GM13977 (cell line): ENCODE measurements around the gene C10orf90.

Source experiments
- DNase-seq: peaks from one replicate; pipeline ENCODE4 v3.0.0; 2012; ENCODE audit warnings: low spot score
- CTCF ChIP-seq: IDR thresholded peaks from 2 replicates; pipeline ENCODE4 v1.5.1; 2012; ENCODE audit warnings: mild to moderate bottlenecking, control low read depth; ENCODE audit not compliant: insufficient read depth; ENCODE audit errors: extremely low read depth, missing control alignments
- in situ Hi-C: fragments of 300-500 bp; cut with MboI; formaldehyde crosslinking; loops from one replicate; pipeline ENCODE4 v1.12.0; 2022; ENCODE audit warnings: low sequenced_read_pairs, low pct_unique_long_range_greater_than_20kb, mixed read lengths, inconsistent platforms; ENCODE audit not compliant: unreplicated experiment

Gene C10orf90

GRCh38 chr10:126687121-126687606 is 16.7 kb upstream of the C10orf90 start:
- in situ Hi-C loops = no loop called here
- TF ChIP-seq CTCF = no peak
- no peak for DNase-seq

GRCh38 chr10:126686719-126687118 is 16.2 kb upstream of the C10orf90 start:
- TF ChIP-seq CTCF = no peak
- in situ Hi-C loops = no loop called here
- no peak for DNase-seq

GRCh38 chr10:126686268-126686667 is 15.8 kb upstream of the C10orf90 start:
- no peak for TF ChIP-seq CTCF
- no peak for DNase-seq
- in situ Hi-C loops = no loop called here

GRCh38 chr10:126685756-126686155 is 15.3 kb upstream of the C10orf90 start:
- no peak for TF ChIP-seq CTCF
- no peak for DNase-seq
- in situ Hi-C loops = no loop called here

- no peak for DNase-seq
Measured at GRCh38 chr10:126684171-126684745, 13.8 kb upstream of the C10orf90 start.

GRCh38 chr10:126683466-126683865 is 13.0 kb upstream of the C10orf90 start:
- in situ Hi-C loops = no loop called here
- DNase-seq = no peak
- no peak for TF ChIP-seq CTCF

More at GRCh38 chr10:126684171-126684745, 13.8 kb upstream of the C10orf90 start:
- in situ Hi-C loops = no loop called here
- TF ChIP-seq CTCF = no peak
